Measurements from ENCODE around the gene RAB9B.

DNA sequence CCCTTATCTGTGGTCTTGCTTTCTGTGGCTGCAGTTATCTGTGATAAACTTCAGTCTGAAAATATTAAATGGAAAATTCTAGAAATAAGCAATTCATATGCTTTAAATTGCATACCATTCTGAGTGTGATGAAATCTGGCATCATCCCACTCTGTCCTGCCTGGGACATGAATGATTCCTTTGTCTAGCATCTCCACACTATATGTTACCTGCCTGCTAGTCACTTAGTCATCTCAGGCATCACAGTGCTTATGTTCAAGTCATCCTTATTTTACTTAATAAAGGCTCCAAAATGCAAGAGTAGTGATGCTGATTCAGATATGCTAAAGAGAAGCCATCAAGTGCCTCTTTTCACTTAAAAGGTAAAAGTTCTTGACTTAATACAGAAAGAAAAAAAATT, 14.3 kb upstream of the RAB9B start:
- TF ChIP-seq CTCF (IDR thresholded peaks at IDR 0.05) (no peak), ZNF302 (CRISPR knock-in tag; IDR thresholded peaks at IDR 0.05) (no peak), POLR2A (IDR thresholded peaks at IDR 0.05; ENCODE audit: low read length) (no peak), RNF2 (IDR thresholded peaks at IDR 0.05; ENCODE audit: borderline replicate concordance, low read depth) (no peak)

Measured in A549 (cell line).